HG03558 (cell line): ENCODE measurements around the gene FOXE1.

Source experiments
- ATAC-seq: cut with Tn5 transposase; IDR thresholded peaks from one replicate; pipeline ENCODE4 v1.9.1; 2021; ENCODE audit warnings: moderate number of reproducible peaks; ENCODE audit not compliant: unreplicated experiment; ENCODE audit errors: extremely low read depth

The FOXE1 gene

DNA sequence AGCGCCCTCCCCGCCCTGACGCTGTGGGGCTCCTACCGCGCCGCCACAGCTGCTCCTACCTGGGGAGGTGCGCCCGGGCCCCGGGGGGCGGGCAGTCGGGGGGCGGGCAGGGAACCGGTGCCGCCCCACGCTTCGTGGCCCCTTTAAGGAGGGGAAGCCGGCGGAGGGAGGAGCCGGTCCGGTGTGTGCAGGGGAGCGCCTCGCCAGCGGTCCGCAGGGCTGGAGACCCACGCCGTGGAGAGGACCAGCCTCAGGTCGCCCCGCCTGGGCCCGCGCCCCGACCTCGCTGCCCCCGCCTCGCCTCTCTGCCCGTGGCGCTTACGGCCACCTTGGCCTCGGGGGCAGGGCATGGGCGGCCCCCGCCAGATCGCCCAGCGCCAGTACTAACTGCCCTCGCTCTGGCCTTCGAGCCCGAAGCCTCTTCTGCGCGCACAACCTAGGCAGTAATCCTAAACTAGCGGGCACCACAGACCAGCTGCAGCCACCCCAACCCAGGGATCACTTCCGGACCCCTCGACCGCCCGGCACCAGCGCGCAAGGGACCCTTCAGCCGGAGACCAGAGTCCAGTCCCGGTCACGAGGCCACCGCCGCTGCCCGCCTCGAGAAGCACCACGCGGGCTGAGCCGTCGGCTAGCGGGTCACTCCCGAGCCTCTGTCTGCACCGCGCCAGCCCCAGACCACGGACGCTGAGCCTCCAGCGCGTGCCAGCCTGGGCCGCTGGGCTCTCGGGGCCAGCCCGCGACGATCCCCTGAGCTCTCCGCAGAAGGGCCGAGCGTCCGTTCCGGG is at the start of gene FOXE1:
Gene FOXE1 (plus strand): TSS at position 171 of the 788 bp plus-strand sequence. CDS start 689 bp downstream, outside the sequence.
- ATAC-seq, result no peak

DNA sequence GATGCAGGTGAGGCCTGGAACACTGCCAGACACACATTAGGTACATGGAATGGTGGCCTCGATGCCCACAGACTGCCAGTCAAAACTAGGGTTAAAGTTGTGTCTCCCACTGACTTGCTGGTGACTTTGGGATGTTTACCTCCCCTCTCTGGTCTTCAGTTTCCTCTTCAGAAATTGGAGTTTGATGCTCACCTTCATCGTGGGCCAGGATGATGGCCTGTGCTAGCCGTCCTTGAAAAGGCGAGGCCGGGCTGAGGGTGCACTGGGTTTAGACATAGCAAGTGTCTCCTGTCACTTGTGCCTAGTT is 49.0 kb upstream of the FOXE1 start:
- no peak for ATAC-seq

DNA sequence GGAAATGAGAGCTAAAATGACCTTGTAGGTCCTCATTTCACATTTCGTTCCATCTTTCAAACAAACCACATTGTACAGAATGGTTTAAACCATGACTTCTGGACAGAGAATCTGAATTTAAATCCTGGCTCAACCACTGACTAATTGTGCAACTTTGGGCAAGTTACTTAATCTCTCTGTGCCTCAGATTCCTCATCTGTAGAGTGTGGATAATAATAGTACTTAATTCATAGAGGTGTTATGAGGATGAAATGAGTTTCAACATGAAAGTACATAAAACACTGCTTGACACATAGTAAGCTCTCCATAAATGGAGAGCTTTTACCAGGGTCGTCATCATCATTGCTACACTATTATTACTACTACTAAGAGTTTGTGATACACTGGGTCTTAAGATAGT is 46.3 kb upstream of the FOXE1 start:
- ATAC-seq, result no peak

GRCh38 chr9:97807681-97808080 is 45.3 kb upstream of the FOXE1 start:
- no peak for ATAC-seq

- no peak for ATAC-seq
Observed at GRCh38 chr9:97808415-97808814, 44.6 kb upstream of the FOXE1 start.

DNA sequence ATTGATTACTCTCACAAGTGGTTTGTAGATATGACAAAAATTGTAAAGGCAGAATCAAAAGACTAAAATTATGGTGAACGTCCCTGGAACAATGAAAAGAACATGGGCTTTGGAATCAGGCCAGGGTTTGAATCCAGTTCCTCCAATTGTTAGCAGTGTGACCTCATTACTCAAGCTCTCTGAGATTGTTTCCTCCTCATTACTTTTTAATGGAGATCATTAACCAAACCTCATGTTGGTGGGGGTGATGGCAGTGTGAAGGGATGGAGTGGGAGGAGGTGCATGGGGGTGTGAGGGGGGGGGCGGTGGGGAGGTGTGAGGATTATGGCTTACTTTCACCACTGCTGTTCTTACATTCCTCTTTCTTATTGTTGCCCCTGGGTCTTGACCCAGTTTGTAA is 44.1 kb upstream of the FOXE1 start:
- ATAC-seq, result no peak

DNA sequence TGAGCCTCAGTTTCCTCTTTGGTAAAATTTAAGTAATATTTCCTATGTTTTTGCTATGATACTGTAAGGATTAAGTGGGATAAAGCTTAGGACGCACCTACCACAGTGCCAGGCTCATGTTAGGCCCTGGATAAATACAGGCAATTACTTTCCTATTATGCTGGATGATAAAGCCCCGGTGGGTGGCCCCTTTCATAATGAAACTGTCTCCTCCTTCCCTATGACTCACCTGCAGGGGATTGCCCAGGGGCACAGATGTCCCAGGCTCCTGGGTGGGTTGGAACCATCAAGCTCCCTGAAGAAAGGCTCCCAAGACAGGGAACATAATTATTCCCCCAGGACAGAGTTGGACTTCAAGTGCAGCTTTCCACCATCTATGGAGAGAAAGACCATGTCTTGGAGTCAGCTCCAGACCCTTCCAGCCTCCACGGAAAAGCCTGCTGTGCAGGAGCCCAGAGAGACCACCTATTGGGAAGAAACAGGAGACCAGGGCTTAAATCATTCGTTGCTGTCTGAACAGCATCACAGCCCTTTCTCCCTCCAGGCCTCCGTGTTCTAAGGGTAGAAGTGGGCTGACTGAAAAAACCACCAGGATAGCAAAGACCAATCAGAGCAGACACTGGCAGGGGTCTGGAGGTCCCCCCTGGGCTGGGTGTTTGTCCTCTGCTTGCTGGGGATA is 43.2 kb upstream of the FOXE1 start:
- ATAC-seq, result no peak

DNA sequence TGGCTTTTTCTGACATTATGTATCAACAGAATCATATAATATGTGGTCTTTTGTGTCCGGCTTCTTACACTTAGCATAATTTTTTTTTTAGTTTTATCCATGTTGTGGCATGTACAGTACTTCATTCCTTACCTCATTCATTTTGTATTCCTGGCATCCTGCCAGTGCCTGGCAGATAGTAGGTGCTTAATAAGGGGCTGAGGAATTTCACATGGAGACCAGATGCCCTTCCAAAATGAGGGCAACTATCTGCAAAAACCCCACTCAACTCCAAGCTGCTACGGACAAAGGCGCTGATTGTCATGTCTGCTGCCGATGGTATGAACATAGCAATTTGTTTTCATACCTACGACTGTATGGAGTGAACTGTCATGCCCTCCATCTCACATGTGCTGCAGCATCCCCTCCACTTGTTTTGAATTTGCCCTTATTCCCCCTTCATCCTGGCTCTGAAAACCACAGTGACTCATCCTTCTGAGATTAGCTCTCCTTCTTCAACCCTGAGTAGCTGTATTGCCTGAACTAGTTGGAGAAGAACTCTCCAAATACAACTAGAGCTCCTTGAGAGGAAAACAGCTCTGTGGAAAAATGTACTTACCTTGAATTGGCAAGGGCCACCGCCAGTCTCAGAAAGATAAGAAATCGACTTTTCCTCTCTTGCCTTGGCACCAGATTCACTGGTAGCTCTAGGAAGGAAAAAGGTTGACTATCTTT is 41.3 kb upstream of the FOXE1 start:
- no peak for ATAC-seq

GRCh38 chr9:97812247-97812543 is 40.8 kb upstream of the FOXE1 start:
- no peak for ATAC-seq

DNA sequence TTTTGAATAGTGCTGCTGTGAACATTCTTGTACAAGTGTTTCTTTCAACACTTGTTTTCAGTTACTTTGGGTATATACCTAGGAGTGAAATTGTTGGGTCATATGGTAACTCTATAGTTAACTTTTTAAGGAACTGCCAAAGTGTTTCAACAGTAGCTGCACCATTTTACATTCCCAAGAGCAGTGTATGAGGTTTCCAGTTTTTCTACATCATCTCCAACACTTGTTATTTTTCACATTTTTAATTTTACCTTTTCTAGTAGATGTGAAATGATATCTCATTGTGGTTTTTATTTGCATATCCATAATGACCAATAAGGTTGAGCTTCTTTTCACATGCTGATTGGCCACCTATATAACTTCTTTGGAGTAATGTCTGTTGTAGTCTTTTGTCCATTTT is 40.0 kb upstream of the FOXE1 start:
- ATAC-seq, result no peak

GRCh38 chr9:97819735-97820134 is 33.3 kb upstream of the FOXE1 start:
- ATAC-seq, result no peak

DNA sequence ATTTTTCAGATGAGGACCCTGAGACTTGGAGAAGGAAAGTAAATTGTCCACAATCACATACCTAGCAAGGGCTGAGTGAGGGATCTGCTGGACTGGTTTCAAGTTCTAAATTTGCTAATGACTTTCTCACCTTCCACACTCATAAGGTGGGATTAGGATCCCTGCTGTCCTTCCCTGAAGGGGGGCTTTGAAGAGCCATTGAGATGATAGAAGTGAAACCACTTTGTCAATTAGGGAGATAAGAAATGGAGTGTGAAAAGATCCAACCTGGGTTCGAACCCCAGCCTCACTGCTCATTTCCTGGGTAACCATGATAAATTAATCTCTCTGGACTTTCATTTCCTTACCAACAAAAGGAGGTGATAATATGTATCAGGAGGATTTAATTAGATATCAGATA is 32.7 kb upstream of the FOXE1 start:
- ATAC-seq, result no peak

- ATAC-seq, result no peak
Observed at GRCh38 chr9:97830884-97831829, 21.9 kb upstream of the FOXE1 start.

GRCh38 chr9:97831843-97832636 is 21.0 kb upstream of the FOXE1 start:
- no peak for ATAC-seq

DNA sequence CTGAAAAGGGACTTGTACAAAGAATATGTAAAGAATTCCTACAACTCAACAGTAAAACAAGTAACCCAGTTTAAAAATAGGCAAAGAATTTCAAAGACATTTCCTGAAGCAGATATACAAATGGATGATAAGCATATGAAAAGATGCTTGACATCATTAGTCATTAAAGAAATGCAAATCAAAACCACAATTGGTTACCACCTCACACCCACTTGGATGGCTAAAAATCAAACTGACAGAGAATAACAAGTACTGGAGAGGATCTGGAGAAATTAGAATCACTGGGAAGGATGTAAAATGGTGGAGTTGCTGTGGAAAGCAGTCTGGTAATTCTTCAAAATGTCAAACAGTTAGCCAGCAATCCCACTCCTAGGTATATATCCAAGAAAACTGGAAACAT is 12.5 kb upstream of the FOXE1 start:
- no peak for ATAC-seq

DNA sequence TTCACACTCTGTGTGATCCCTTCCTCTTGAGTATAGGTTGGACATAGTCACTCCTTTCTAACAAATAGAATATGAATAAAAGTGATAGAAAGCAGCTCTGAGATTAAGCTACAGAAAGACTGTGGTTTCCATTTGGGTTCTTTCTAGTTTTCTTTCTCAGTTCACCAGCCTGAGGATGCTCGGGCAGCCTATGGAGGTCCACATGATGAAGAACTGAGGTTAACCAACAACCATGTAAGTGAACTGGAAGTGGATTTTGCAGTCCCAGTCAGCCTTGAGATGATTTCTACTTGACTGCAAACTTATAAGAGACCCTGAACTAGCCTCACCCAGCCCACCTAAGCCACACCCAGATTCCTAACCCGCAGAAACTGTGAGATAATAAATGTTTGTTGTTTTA is 10.1 kb upstream of the FOXE1 start:
- ATAC-seq, result no peak

DNA sequence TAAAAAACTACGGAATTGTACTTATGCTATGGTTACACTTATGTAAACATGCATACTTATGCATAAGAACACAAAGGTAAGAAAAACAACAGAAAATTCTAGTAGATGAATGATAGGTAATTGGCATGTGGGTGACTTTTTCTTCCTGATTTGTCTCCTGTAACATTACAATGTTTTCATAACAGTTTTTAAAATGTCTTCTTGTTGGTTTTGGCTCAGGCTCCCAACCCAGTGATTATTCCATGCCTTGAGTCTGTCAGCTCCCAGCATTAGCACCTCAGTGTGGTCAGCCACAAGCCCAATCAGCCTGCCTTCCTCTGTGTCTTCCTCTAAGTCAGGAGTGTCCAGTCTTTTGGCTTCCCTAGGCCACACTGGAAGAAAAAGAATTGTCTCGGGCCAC is 7.9 kb upstream of the FOXE1 start:
- ATAC-seq, result no peak

- no peak for ATAC-seq
Observed at GRCh38 chr9:97845763-97846162, 7.3 kb upstream of the FOXE1 start.

GRCh38 chr9:97846347-97846746 is 6.7 kb upstream of the FOXE1 start:
- no peak for ATAC-seq
